SKM-1 treated with dmso at 0.1 percent for 144 hours (cell line): ENCODE measurements around the gene TRIM31.
A peak's percentile ranks its signal among the peaks of the same experiment; 100 is the strongest.
"Not testable (repeated sequence)": the region's sequence is repeated elsewhere in the genome, so short reads cannot be mapped to it uniquely, and the experiment has no call there.

ENCODE experiments used
- DNase-seq: peaks from one replicate; lab custom pipeline; 2025; ENCODE audit not compliant: unreplicated experiment; lab: John Stamatoyannopoulos, UW

The TRIM31 gene

GRCh38 chr6:30118691-30119090 lies 5.8 kb upstream of the TRIM31 start:
- not testable (repeated sequence) for DNase-seq

DNA sequence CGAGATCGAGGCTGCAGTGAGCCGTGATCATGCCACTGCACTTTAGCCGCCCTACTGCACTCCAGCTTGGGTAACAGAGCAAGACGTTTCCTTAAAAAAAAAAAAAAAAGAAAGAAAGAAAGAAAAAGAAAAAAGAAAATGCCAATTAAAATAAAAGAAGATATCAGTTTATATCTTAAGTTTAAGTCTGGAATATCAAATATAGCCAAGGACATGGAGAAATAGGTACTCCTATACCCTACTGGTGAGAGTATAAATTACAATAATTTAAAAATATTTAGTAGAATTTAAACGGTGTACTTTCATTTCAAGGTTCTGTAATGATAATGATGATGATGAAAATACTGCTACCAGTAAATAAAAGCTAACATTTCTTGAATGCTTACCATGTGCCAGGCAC lies 3.8 kb upstream of the TRIM31 start:
- DNase-seq = no peak

GRCh38 chr6:30113841-30114240 lies 951 bp upstream of the TRIM31 start:
- DNase-seq = no peak

- DNase-seq = no peak
These were observed 392 bp downstream of the TRIM31 start for GRCh38 chr6:30112402-30112994.

GRCh38 chr6:30111266-30111856 lies 1.5 kb downstream of the TRIM31 start:
- DNase-seq = no peak

GRCh38 chr6:30104661-30105060 lies 8.2 kb downstream of the TRIM31 start:
- no peak for DNase-seq

GRCh38 chr6:30103872-30104179 lies 9.1 kb downstream of the TRIM31 start:
- no peak for DNase-seq

DNA sequence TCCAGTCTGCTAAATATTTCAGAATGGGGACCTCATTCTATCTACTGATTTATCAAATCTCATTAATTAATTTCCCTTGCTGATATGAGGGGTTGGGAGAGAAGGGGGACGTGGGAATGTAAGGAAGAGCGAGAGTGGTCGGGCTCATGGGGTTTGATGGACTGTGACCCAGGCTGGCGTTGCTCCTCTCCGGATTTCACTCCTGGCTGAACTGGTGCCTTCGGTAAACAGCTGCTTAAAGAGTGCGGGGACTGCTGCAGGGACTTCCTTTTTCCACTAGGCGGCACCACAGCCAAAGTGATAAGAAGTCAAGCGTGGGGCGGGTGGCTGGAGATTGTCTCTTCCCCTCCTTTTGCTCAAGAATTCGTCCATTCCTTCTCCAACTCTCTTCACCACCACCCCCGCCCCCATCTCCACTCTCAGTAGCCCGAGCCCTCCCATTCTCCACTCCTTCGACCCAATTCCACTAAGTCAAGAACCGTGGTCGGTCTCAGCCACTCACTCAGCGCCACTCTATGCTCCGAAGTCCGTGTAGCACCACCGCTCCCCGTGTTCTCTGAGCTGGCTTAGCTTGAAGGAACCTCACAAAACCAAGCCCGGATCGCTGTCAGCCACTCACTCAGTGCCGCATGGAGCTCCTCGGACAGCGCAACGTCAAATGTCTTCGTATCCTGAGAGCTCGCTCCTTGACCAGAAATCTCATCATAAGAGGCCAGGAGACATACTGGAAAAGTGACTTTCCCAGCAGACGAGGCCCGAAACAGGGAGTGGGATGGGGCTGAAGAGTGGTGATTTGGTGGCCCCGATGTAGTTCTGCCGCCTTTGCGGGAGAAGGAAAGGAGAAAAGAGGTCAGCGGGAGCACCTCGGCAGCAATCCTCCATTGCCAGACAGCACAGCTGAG lies 9.7 kb downstream of the TRIM31 start:
- peak; percentile 78 for DNase-seq

- DNase-seq = peak; percentile 55
These were observed 10.4 kb downstream of the TRIM31 start for GRCh38 chr6:30102414-30102969.

DNA sequence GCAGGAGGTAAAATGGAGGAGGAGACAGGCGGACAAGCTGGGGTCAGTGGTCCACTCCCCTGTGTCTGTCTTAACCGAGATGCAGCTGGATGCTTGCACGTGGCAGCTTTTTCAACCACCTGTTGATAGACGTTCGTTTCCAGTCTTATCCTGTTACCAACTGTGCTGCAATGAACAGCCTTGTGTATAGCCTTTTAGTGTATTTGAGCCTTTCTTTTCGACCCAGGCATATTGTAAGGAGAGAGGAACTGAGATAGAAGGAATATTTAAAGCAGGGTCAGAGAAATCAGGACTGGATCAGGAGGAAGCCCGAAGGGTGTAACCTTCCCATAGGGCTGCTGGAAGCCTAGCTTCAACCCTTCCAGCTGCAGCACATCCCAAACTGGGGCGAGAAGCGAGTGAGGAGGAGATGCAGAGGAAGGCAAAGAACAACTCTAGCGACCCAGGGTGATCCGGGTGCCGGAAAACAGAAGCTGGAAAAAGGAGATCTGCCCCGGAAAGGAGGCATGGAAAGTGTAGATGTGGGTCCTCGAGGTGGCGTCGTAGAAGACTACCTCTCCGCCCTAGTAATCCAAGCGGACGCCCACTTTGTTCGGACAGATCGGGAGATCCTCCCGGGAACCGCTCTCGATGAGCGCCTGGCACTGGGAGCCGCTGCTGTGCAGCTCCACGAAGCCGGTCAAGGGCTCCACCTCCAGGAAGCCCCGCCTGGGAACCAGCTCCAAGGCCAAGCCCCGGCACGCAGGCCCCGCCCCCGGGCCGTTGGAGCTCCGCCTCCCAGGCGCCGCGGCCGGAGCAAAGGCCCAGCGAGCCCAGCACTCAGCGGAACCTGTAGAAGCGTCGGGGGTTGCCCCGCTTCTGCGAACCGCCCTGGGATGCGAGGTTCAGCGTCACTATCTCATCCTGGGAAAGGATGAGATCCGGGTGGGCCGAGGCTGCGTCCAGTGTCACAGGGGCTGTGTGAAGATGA lies 11.2 kb downstream of the TRIM31 start:
- peak; percentile 41 for DNase-seq

DNA sequence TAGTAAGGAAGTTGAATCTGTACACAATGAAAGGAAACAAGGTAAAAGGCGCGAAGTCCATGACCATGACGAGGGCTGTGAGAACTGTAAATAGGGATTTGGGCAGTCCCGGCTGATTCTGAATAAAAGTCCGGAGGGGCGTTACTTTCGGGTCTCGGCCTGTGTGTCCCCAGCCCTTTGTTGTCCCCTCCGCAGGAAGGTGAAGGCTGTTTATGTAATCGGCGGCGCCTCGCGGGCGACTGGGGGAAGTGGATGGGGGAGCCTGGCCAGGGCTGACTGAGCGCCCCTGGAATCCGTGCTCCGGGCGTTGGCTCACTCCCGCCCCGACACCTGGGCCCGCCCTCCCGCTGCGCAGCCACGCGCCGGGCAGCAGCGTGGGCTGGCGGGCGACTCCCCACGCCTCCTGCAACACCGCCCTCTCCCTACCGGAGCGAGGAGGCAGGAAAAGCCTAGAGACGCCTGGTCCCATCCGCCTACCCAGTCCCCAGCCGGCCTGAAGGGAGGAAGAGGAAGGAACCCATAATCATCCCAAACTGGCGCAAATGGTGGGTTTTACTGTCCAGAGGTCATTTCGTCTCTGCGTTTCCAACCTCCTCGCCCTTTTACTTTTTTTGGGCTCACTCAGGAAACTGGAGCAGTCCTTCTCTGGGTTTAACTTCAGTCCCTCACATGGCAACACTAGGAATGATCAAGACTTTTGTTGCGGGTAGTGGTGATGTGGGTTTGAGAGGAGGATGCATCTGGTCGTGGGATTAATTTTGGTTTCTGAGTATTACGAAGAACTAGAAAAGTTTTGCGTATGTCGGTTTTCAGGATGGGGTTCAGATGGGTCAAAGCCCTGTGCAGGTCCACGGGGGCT lies 12.1 kb downstream of the TRIM31 start:
- DNase-seq = no peak

DNA sequence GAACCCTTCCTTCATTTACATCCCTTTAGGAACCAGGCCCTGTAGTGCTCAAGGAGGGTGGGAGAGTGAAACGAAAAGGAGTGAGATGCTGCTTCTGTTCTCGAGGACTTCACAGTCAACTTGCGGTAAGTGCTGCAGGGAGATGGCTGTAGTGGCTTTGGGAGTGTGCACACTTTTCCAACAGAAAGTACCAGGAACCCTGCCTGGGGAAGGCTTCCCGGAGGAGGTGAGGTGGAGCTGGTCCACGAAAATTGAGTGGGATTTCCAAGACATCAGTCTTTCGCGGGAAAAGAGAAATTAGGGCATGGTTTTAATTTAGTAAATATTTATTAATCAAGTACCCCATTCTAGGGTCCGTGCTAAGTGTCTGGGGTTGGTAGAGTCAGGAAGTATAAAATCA lies 12.7 kb downstream of the TRIM31 start:
- no peak for DNase-seq

DNA sequence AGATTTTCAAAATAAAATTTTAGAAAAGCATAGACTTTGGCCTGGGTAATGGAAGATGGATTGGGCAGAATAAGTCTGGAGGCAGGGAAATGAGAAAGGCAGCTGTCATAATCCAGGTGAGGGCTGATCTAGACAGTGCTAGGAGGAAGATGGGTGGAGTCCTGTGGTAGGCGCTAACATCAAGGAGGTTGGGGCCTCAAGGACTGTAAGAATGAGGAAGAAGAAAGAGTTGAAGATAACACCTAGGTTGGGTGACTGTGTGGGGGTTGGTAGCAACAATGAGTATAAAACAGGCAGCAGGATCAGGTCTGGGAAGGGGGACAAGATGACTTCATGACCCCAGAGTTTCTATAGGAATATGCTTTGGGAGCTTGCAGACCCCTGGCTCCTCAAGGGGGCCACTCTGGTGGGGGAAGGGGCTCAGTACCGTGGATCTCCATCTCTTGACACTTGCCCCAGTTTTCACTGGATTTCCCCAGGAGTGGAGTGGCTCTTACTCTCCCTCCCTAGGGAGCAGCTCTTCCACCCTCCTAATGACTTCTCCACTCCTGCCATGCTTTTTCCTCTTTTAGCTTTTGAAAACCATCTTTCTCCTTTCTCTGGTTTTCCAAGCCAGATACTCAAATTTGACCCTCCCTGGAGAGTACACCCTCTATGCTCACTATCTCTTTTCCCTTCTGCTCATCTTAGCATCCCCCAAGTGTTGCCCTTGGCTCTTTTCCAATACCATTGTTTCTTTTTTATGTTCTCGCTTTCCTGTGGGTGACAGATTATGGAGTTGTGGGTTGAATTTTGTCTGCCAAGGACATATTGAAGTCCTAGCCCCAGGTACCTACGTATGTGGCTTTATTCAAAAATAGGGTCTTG lies 14.8 kb downstream of the TRIM31 start:
- no peak for DNase-seq

DNA sequence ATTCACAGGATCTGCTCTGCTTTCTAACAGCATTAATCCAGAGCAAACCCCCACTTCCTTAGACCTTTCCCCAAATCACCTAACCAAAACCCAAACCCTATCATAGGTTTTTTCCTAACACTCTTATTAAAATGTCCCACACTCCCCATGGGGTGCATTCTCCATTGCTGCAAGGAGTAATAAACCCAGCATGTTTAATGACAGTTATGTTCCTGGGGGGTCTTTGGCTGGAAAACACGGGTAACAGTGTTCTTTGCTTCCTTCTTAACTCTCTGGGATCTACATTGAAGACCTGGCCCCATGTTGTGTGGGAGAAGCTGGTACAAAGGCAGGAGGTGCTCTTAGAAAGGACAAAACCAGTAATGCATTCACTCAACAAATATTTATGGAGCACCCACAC lies 16.1 kb downstream of the TRIM31 start:
- no peak for DNase-seq

DNA sequence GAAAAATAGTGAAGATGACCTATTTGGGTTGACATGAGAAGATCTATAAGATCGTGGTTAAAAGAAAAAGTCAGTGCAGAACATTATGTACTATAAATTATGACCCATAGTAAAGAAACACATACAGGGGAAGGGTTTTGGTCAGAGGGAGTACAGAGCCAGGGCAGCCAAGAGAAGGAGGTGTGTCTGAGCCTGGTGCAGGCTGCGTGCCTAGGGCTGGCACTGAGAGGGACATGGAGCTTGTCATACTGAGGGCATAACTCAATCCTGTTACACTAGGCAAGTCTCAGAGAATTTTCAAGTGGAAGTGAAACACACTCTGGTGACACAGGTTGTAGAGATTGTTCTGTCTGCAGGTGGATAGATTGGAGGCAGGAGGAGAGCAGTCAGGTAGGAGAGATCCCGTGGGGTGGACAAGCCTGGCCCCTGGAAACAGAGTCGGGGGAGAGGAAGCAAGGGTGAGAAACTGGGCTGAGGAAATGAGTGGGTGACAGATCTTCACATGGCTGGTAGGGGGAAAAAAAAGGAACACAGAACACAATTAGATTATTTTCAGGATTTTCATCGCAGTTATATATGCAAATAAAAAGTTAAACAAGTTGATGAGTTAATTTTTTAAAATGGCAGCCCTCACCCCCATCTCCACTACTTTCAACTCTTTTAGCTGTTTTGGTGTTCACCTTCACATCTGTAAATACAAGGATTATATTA lies 18.8 kb downstream of the TRIM31 start:
- DNase-seq = no peak

DNA sequence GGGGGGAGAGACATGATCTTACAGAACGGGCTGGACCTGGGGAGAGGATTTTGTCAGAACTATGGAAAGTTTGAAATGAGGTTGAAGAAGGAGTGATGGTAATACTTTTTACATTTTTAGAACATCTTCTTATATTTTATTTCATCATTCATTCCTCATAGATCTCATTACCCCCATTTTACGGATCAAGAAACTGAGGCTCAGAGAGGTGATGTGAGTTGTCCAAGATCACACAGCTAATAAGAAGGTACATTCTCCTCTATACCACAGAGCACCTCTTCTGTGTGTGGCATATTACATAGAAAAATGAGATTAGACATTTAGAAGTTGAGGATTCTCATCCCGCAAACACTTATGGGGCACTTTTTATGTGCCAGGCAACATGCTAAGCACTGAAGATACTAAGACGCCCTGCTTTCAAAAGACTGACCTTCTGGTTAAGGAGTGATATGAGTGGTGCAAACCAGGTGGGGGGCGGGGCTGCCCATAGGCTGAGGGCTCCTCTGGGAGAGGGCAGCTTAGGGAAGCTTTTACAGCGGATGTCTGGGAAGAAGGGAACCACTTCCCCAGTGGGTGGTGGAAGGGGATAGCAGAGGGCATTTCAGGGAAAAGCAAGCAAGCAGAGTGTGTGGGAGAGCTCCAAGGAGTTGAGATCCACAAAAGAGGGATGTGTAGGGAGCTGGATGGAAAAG lies 19.9 kb downstream of the TRIM31 start:
- no peak for DNase-seq

- no peak for DNase-seq
These were observed 21.1 kb downstream of the TRIM31 start for GRCh38 chr6:30091577-30092381.
